Thymus (tissue), 11 donors: Measurements from ENCODE around the gene MYL6B. TPM values are rescaled to one million over a fixed set of nuclear protein-coding genes. Genes with fewer than 3 reads are reported as not detected.
"Not testable (repeated sequence)": the region's sequence is repeated elsewhere in the genome, so short reads cannot be mapped to it uniquely, and the experiment has no call there.

Source experiments
- DNase-seq, 9 donors: peaks; one replicate each; pipeline ENCODE4 v3.0.0-alpha.2; 2013; ENCODE audit warnings: low spot score in 9 of 9, low read depth in 6 of 9, missing footprints in 1 of 9
- H3K27ac ChIP-seq, 2 donors: one replicate each; pipeline ENCODE4 v1.5.1; 2013; ENCODE audit warnings: control low read depth in 1 of 2, low read depth in 1 of 2, low read length in 1 of 2, mild to moderate bottlenecking in 1 of 2, moderate library complexity in 1 of 2
- H3K27me3 ChIP-seq, 2 donors: one replicate each; pipeline ENCODE4 v1.5.1; 2013; ENCODE audit warnings: low read length in 1 of 2; ENCODE audit not compliant: control insufficient read depth in 2 of 2, insufficient read depth in 1 of 2
- H3K36me3 ChIP-seq, 2 donors: one replicate each; pipeline ENCODE4 v1.5.1; 2013; ENCODE audit warnings: low read length in 1 of 2, mild to moderate bottlenecking in 1 of 2, moderate library complexity in 1 of 2; ENCODE audit not compliant: control insufficient read depth in 2 of 2, insufficient read depth in 2 of 2
- H3K4me1 ChIP-seq, 2 donors: one replicate each; pipeline ENCODE4 v1.5.1; 2013; ENCODE audit warnings: low read length in 2 of 2; ENCODE audit not compliant: control insufficient read depth in 2 of 2, insufficient read depth in 2 of 2
- H3K4me3 ChIP-seq, 2 donors: one replicate each; pipeline ENCODE4 v1.5.1; 2013; ENCODE audit warnings: low read length in 2 of 2, control low read depth in 1 of 2, mild to moderate bottlenecking in 1 of 2
- H3K9me3 ChIP-seq, 2 donors: one replicate each; pipeline ENCODE4 v1.5.1; 2013; ENCODE audit warnings: low read length in 1 of 2, mild to moderate bottlenecking in 1 of 2; ENCODE audit not compliant: control insufficient read depth in 2 of 2, insufficient read depth in 1 of 2
- WGBS: extraction: QIAGEN DNeasy Blood & Tissue Kit; methylation state at CpG from one replicate; pipeline ENCODE4 v1.1.7; 2013; 5-methylcytosine and 5-hydroxymethylcytosine counted together
- polyA plus RNA-seq: library from polyadenylated mRNA; stranded (reverse); fragments of 200-250 nt; gene quantifications from one replicate; pipeline ENCODE4 v1.2.3, GENCODE V29; 2013
- total RNA-seq: library from RNA; stranded (reverse); fragments of 120-200 nt; gene quantifications from one replicate; pipeline ENCODE4 v1.2.4, GENCODE V29; 2013
- donor health status: healthy.

MYL6B gene
- total and polyA plus RNA-seq, 2 donors = 60.9 to 101 TPM

GRCh38 chr12:56107242-56107641 is 45.1 kb upstream of the MYL6B start:
- 97% methylated on average over 3 of the region's 3 CpGs for WGBS
- no peak for DNase-seq
- no peaks in the 10 kb centered on the region for H3K27me3 ChIP-seq
- H3K4me3 ChIP-seq = no peak overlapping the region
- H3K36me3 ChIP-seq = peaks cover 37 to 60% of the 10 kb centered on the region in 2 donors
- peaks cover 15 to 35% of the 10 kb centered on the region in 2 donors for H3K4me1 ChIP-seq
- no peak overlapping the region for H3K27ac ChIP-seq
- H3K9me3 ChIP-seq = peaks cover 0 to 5% of the 10 kb centered on the region in 2 donors

DNA sequence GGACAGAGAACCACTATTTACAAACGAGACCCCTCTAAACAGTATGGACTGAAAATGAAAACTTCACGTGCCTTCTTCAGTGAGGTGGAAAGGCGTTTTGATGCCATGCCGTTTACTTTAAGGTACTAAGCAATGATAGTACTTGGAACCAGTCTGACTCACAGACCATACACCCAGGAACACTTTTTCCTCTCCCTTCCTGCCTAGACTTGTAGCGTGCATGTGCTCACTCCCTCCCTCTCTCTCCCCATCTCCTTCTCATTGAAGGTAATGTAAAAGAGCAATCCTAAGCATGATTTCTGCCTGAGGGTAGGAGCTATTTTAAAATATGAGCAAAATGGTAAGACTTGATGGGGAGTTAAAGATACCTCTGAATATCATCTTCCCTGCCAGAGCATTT is 41.8 kb upstream of the MYL6B start:
- Histone ChIP-seq H3K4me3 (no peak overlapping the region), H3K27me3 (no peaks in the 10 kb centered on the region), H3K9me3 (peaks cover 0 to 4% of the 10 kb centered on the region in 2 donors), H3K27ac (no peak overlapping the region), H3K36me3 (peaks cover 50 to 73% of the 10 kb centered on the region in 2 donors), H3K4me1 (peaks cover 6 to 17% of the 10 kb centered on the region in 2 donors)
- DNase-seq = no peak
- WGBS = 96% methylated on average over 5 of the region's 5 CpGs

DNA sequence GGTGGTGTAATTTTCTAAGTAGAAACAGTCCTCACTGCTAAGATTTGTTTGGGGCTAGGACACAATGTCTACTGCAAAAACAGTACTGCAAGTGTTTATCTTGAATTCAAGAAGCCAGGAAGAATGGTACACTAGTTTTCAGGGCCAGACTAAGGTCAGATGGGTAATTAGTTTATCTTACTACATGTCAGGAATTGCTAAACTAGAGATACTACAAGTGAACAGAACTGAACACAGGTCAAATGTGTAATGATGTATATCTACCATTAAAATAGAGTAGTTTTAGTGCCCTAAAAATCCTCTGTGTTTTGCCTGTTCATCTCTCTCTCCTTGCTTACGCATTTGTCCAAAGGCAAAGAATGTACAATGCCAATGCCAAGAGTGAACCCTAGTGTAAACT is 38.3 kb upstream of the MYL6B start:
- WGBS = 98% methylated on average over 1 of the region's 1 CpG
- Histone ChIP-seq H3K4me1 (peaks cover 7 to 18% of the 10 kb centered on the region in 2 donors), H3K27ac (no peak overlapping the region), H3K36me3 (peaks cover 40 to 47% of the 10 kb centered on the region in 2 donors), H3K27me3 (no peaks in the 10 kb centered on the region), H3K4me3 (no peak overlapping the region), H3K9me3 (peaks cover 0 to 5% of the 10 kb centered on the region in 2 donors)
- DNase-seq = no peak

DNA sequence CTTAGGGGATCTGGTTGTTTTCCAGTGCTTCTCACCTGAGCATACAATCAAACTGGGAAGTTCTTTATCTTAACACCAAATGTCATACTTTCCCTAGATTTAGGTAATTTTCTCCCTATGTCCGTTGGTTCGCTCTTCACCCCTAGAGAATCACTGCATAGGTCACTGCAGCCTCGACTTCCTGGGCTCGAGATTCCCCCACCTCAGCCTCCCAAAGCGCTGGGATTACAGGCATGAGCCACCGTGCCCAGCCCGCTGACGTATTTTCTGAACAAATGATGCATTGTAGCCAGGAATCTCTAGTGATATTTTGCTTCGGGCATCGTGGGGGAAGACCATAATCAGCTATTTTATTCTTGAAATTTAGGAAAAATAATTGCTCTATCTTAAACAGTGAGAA is 37.1 kb upstream of the MYL6B start:
- no peak for DNase-seq
- H3K4me1 ChIP-seq = peaks cover 10 to 27% of the 10 kb centered on the region in 2 donors
- H3K4me3 ChIP-seq = peak overlapping the region; percentile 61 to 88
- peaks cover 31 to 39% of the 10 kb centered on the region in 2 donors for H3K36me3 ChIP-seq
- H3K27ac ChIP-seq = no peak overlapping the region
- 66% methylated on average over 10 of the region's 10 CpGs for WGBS
- H3K27me3 ChIP-seq = no peaks in the 10 kb centered on the region
- peaks cover 0 to 5% of the 10 kb centered on the region in 2 donors for H3K9me3 ChIP-seq

DNA sequence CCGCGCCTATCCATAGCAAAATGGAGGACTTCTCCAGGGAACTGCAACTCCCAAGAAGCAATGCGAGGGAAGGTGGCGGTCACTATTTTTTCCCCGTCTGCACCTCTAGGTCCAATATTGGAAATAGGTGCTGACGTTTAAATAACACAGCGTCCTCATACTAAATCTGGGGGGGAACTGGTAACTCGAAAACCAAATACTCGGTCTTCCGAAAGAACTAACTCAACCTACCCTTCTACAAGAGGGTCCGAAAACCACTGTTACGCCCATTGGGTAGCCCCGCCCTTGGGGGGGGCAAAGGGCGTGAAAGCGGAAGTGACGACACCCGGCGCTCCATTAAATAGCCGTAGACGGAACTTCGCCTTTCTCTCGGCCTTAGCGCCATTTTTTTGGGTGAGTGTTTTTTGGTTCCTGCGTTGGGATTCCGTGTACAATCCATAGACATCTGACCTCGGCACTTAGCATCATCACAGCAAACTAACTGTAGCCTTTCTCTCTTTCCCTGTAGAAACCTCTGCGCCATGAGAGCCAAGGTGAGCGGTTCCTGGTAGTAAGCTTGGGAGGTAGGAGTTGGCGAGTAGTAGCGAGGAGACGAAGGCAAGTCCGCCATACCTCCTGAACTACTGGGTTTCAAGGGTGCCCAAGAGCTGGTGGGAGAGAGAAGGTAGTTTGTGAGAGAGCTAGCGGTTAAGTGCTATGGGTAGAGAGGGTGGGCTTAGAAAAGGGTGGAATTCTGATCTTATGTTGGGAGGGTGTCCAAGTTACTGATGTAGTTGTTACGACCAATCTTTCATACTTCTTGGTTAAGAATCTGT is 35.9 kb upstream of the MYL6B start, which contains the start of gene RPL41:
TSS of gene RPL41 (plus strand) at position 367 of the 815 bp plus-strand sequence.
- Histone ChIP-seq H3K27ac (peak within 1 kb of the TSS; percentile 95), H3K36me3 (peaks cover 33 to 39% of the 10 kb centered on the region in 2 donors), H3K4me1 (peaks cover 10 to 27% of the 10 kb centered on the region in 2 donors), H3K27me3 (no peaks in the 10 kb centered on the region), H3K9me3 (peaks cover 0 to 5% of the 10 kb centered on the region in 2 donors), H3K4me3 (peak within 1 kb of the TSS; percentile 61 to 88)
- under 1% methylated on average over 34 of the region's 34 CpGs for WGBS
- DNase-seq = peak; percentile 90 to 99 (median 97)

DNA sequence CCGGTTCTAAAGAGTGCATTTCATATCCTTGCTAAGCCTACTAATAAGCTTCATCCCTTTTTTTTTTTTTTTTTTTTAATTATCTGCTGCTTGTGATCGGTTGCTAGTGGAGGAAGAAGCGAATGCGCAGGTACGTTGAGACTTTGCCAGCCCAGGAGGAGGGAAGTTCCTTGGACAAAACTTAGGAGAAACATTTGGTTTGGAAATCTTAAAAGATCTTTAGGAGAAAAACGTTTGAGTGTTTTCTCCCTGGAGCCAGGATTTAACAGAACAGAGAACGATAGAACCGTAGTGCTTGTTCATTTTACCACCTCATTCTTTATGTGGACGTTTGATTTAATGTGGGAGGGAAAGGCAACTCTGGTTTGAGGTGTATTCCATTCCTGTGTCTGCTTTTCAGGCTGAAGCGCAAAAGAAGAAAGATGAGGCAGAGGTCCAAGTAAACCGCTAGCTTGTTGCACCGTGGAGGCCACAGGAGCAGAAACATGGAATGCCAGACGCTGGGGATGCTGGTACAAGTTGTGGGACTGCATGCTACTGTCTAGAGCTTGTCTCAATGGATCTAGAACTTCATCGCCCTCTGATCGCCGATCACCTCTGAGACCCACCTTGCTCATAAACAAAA is 35.2 kb upstream of the MYL6B start:
- H3K36me3 ChIP-seq = peaks cover 28 to 38% of the 10 kb centered on the region in 2 donors
- H3K27me3 ChIP-seq, H3K9me3 ChIP-seq: not testable (repeated sequence)
- peaks cover 10 to 27% of the 10 kb centered on the region in 2 donors for H3K4me1 ChIP-seq
- peak overlapping the region; percentile 71 to 88 for H3K4me3 ChIP-seq
- peak overlapping the region; percentile 95 for H3K27ac ChIP-seq
- 9% methylated on average over 12 of the region's 16 CpGs for WGBS
- peak in 2 of 9 donors; percentile 7 to 28 for DNase-seq

GRCh38 chr12:56117778-56118687 is 34.4 kb upstream of the MYL6B start, which contains the start of gene ZC3H10:
ZC3H10 (plus strand) TSS chr12:56118266; CDS start chr12:56120563, 2,297 bp downstream.
- Histone ChIP-seq H3K4me1 (peaks cover 10 to 27% of the 10 kb centered on the region in 2 donors), H3K9me3 (peaks cover 0 to 5% of the 10 kb centered on the region in 2 donors), H3K4me3 (peak within 1 kb of the TSS; percentile 71 to 88), H3K27ac (peak within 1 kb of the TSS; percentile 85 to 95), H3K36me3 (peaks cover 21 to 34% of the 10 kb centered on the region in 2 donors), H3K27me3 (no peaks in the 10 kb centered on the region)
- DNase-seq = peak; percentile 94 to 99 (median 98)
- under 1% methylated on average over 61 of the region's 61 CpGs for WGBS

- peaks cover 0 to 5% of the 10 kb centered on the region in 2 donors for H3K9me3 ChIP-seq
- WGBS = 14% methylated on average over 13 of the region's 13 CpGs
- DNase-seq = no peak
- H3K27ac ChIP-seq = peak overlapping the region; percentile 85 to 95
- H3K4me1 ChIP-seq = peaks cover 10 to 27% of the 10 kb centered on the region in 2 donors
- H3K4me3 ChIP-seq = peak overlapping the region; percentile 69 to 71
- H3K27me3 ChIP-seq = no peaks in the 10 kb centered on the region
- H3K36me3 ChIP-seq = peaks cover 14 to 31% of the 10 kb centered on the region in 2 donors
These were observed 33.6 kb upstream of the MYL6B start for GRCh38 chr12:56118688-56119357.
